HepG2 (cell line): ENCODE results near the gene CRIM1. TPM values are rescaled to one million over a fixed set of nuclear protein-coding genes. Genes with fewer than 3 reads are reported as not detected.

Source experiments
- FOXC1 ChIP-seq: sonication (generic); formaldehyde crosslinking; IDR thresholded peaks from 2 replicates; pipeline ENCODE4 v1.8.0; 2022; ENCODE audit warnings: mild to moderate bottlenecking, missing genetic modification reagents, borderline replicate concordance
- GATAD1 ChIP-seq: IDR thresholded peaks from 2 replicates; pipeline ENCODE4 v1.6.1; 2016; ENCODE audit warnings: missing genetic modification reagents, missing compliant biosample characterization
- KDM6A ChIP-seq: IDR thresholded peaks from 2 replicates; pipeline ENCODE4 v1.6.1; 2016; ENCODE audit warnings: low read depth
- NFIC ChIP-seq: IDR thresholded peaks from 2 replicates; pipeline ENCODE4 v1.6.1; 2012; ENCODE audit warnings: mild to moderate bottlenecking, low read length, inconsistent platforms
- TMF1 ChIP-seq: sonication (generic); formaldehyde crosslinking; IDR thresholded peaks from 2 replicates; pipeline ENCODE4 v1.8.1; 2022; ENCODE audit warnings: low read depth, missing genetic modification reagents
- XRCC5 ChIP-seq: fragments of 200-400 bp; formaldehyde crosslinking; optimal IDR thresholded peaks from 2 replicates; pipeline ENCODE3; 2017; ENCODE audit warnings: mild to moderate bottlenecking, low read length
- ZNF331 ChIP-seq: sonication (generic); formaldehyde crosslinking; IDR thresholded peaks from 2 replicates; pipeline ENCODE4 v1.4.0; 2020; ENCODE audit warnings: missing genetic modification reagents
- ZNF678 ChIP-seq: sonication (generic); formaldehyde crosslinking; IDR thresholded peaks from 2 replicates; pipeline ENCODE4 v1.4.0; 2020; ENCODE audit warnings: mild to moderate bottlenecking, missing genetic modification reagents
- polyA plus RNA-seq, 8 experiments: library from polyadenylated mRNA; depleted of rRNA in 3 of 8; stranded (reverse) in 7 of 8; unstranded in 1 of 8; fragments of >200 nt; fragmentation: Illumina TruSeq in 4 of 8; extraction: Trizol in 4 of 8; gene quantifications; 2 replicates each; pipeline versions ENCODE4 v1.2.1 to v1.2.3, GENCODE V29; 2011 to 2016; ENCODE audit warnings: low read depth in 4 of 8, missing spikeins in 1 of 8, mixed read lengths in 1 of 8; ENCODE audit not compliant: insufficient read depth in 1 of 8
- total RNA-seq, 5 experiments: library from RNA; depleted of rRNA; stranded (reverse); fragments of >200 nt; fragmentation: Illumina TruSeq; extraction: Trizol; gene quantifications; 2 replicates each; pipeline ENCODE4 v1.2.3, GENCODE V29; 2016; ENCODE audit warnings: low read depth in 1 of 5
- TF ChIP-seq, protein P1 (sequence below): sonication (generic); formaldehyde crosslinking; IDR thresholded peaks from 2 replicates; pipeline ENCODE4 v1.4.0; 2020; ENCODE audit warnings: missing genetic modification reagents, mild to moderate bottlenecking, borderline replicate concordance
- TF ChIP-seq, protein P2 (sequence below): IDR thresholded peaks from 2 replicates; pipeline ENCODE4 v1.6.1; 2016; ENCODE audit warnings: low read depth, borderline replicate concordance
- TF ChIP-seq, protein P3 (sequence below): IDR thresholded peaks from 2 replicates; pipeline ENCODE4 v1.6.1; 2012; ENCODE audit warnings: inconsistent platforms
- TF ChIP-seq, protein P4 (sequence below): sonication (generic); formaldehyde crosslinking; IDR thresholded peaks from 2 replicates; pipeline ENCODE4 v1.9.0; 2021; ENCODE audit warnings: missing genetic modification reagents, borderline replicate concordance
- TF ChIP-seq, protein P5 (sequence below): fragments of 450-650 bp; IDR thresholded peaks from 2 replicates; pipeline ENCODE4 v1.6.1; 2016
- TF ChIP-seq, protein P6 (sequence below): sonication (generic); formaldehyde crosslinking; conservative IDR thresholded peaks from 2 replicates; pipeline ENCODE4 v1.8.0; 2022; ENCODE audit warnings: missing genetic modification reagents

The CRIM1 gene
- total and polyA plus RNA-seq, 2 of the 13 experiments (the other 11 are each of a cell fraction or from before 2014, with no cell fraction given), result 39.1 to 69.9 TPM

DNA sequence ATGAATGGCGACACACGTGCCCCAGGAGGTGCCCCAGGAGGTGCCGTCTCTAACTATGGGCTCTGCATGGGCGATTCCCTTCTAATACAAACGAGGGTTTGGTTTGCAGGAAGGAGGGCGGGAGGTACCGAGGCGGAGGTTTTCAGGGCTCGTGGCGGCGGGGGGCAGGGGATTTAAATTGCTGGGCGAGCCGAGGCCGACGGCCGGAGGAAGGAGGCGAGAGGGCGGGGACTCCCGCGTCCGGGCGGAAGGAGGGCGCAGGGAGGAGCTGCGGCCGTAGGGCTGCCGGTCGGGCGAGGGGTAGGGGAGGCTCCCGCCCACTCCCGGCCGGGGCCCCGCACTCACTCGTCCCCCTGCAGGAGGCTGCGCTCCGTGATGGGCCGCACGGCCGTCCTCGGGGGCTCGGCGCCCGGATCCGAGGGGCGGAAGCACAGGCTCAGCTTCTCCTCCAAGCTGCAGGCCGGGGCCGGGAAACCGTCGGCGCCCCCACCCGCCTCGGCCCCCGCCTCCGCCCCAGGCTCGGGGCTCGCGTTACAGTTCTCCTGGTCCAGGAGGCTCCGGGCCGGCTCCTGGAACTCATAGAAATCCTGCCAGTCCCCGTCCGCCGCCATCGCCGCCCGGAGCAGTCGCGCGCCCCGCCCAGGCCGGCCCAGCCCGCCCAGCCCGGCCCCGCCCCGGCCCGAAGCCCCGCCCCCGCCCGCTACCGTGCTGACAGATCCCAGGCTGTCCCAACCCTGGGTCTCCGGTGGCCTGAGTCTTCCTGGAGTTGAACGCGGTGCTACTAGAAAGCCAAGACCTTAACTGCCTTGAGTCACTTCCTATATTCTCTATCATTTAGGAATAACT is 242.2 kb downstream of the CRIM1 start, which contains the start of gene FEZ2 (continued):
- TF ChIP-seq XRCC5, result peak; percentile 51
- peak; percentile 39; the same call in 1 of the 2 replicates for TF ChIP-seq GATAD1
- TF ChIP-seq, protein P1, sequence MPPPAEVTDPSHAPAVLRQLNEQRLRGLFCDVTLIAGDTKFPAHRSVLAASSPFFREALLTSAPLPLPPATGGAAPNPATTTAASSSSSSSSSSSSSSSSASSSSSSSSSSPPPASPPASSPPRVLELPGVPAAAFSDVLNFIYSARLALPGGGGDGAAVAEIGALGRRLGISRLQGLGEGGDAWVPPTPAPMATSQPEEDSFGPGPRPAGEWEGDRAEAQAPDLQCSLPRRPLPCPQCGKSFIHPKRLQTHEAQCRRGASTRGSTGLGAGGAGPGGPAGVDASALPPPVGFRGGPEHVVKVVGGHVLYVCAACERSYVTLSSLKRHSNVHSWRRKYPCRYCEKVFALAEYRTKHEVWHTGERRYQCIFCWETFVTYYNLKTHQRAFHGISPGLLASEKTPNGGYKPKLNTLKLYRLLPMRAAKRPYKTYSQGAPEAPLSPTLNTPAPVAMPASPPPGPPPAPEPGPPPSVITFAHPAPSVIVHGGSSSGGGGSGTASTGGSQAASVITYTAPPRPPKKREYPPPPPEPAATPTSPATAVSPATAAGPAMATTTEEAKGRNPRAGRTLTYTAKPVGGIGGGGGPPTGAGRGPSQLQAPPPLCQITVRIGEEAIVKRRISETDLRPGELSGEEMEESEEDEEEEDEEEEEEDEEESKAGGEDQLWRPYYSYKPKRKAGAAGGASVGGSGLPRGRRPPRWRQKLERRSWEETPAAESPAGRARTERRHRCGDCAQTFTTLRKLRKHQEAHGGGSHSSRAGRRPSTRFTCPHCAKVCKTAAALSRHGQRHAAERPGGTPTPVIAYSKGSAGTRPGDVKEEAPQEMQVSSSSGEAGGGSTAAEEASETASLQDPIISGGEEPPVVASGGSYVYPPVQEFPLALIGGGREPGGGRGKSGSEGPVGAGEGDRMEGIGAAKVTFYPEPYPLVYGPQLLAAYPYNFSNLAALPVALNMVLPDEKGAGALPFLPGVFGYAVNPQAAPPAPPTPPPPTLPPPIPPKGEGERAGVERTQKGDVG, result 0 out of 2 replicates have a peak, but pooled peaks have one; percentile 34
- TF ChIP-seq NFIC, result no peak
- TF ChIP-seq, protein P2, sequence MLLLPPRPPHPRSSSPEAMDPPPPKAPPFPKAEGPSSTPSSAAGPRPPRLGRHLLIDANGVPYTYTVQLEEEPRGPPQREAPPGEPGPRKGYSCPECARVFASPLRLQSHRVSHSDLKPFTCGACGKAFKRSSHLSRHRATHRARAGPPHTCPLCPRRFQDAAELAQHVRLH (CRISPR knock-in tag), result no peak; the same call in 1 of the 2 replicates
- no peak for TF ChIP-seq FOXC1
- 0 out of 2 replicates have a peak, but pooled peaks have one; percentile 66 for TF ChIP-seq TMF1
- peak; percentile 64; the same call in 1 of the 2 replicates for TF ChIP-seq ZNF331
- TF ChIP-seq, protein P3, sequence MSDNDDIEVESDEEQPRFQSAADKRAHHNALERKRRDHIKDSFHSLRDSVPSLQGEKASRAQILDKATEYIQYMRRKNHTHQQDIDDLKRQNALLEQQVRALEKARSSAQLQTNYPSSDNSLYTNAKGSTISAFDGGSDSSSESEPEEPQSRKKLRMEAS, result peak; percentile 82
- TF ChIP-seq, protein P4, sequence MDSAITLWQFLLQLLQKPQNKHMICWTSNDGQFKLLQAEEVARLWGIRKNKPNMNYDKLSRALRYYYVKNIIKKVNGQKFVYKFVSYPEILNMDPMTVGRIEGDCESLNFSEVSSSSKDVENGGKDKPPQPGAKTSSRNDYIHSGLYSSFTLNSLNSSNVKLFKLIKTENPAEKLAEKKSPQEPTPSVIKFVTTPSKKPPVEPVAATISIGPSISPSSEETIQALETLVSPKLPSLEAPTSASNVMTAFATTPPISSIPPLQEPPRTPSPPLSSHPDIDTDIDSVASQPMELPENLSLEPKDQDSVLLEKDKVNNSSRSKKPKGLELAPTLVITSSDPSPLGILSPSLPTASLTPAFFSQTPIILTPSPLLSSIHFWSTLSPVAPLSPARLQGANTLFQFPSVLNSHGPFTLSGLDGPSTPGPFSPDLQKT (CRISPR knock-in tag), result no peak
- TF ChIP-seq KDM6A (CRISPR knock-in tag), result no peak
- TF ChIP-seq, protein P5, sequence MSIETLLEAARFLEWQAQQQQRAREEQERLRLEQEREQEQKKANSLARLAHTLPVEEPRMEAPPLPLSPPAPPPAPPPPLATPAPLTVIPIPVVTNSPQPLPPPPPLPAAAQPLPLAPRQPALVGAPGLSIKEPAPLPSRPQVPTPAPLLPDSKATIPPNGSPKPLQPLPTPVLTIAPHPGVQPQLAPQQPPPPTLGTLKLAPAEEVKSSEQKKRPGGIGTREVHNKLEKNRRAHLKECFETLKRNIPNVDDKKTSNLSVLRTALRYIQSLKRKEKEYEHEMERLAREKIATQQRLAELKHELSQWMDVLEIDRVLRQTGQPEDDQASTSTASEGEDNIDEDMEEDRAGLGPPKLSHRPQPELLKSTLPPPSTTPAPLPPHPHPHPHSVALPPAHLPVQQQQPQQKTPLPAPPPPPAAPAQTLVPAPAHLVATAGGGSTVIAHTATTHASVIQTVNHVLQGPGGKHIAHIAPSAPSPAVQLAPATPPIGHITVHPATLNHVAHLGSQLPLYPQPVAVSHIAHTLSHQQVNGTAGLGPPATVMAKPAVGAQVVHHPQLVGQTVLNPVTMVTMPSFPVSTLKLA, result no peak
- no peak for TF ChIP-seq ZNF678 (CRISPR knock-in tag)
- TF ChIP-seq, protein P6, sequence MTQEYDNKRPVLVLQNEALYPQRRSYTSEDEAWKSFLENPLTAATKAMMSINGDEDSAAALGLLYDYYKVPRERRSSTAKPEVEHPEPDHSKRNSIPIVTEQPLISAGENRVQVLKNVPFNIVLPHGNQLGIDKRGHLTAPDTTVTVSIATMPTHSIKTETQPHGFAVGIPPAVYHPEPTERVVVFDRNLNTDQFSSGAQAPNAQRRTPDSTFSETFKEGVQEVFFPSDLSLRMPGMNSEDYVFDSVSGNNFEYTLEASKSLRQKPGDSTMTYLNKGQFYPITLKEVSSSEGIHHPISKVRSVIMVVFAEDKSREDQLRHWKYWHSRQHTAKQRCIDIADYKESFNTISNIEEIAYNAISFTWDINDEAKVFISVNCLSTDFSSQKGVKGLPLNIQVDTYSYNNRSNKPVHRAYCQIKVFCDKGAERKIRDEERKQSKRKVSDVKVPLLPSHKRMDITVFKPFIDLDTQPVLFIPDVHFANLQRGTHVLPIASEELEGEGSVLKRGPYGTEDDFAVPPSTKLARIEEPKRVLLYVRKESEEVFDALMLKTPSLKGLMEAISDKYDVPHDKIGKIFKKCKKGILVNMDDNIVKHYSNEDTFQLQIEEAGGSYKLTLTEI (CRISPR knock-in tag), result no peak
